Right atrium auricular region (tissue), 2 donors: ENCODE data around the gene SND1. TPM values are rescaled to one million over a fixed set of nuclear protein-coding genes. Genes with fewer than 3 reads are reported as not detected.

Experiments used
- DNase-seq: peaks from one replicate; pipeline ENCODE4 v3.0.0-alpha.2; 2019; ENCODE audit warnings: low spot score
- H3K27ac ChIP-seq, 2 donors: fragments of 200-600 bp; sonication (generic); 1 replicate in 1 of 2; 2 replicates in 1 of 2; pipeline ENCODE4 v1.5.1; 2016 to 2019
- H3K27me3 ChIP-seq, 2 donors: fragments of 200-600 bp; sonication (generic); one replicate each; pipeline versions ENCODE4 v1.5.1 to v1.6.0; 2017 to 2019
- H3K36me3 ChIP-seq: fragments of 200-600 bp; sonication (generic); one replicate; pipeline ENCODE4 v1.5.1; 2016
- H3K4me1 ChIP-seq, 2 donors: fragments of 200-600 bp; sonication (generic); one replicate each; pipeline versions ENCODE4 v1.5.1 to v1.6.0; 2017 to 2019
- H3K4me3 ChIP-seq, 2 donors: fragments of 200-600 bp; sonication (generic); 1 replicate in 1 of 2; 2 replicates in 1 of 2; pipeline ENCODE4 v1.5.1; 2017 to 2019; ENCODE audit warnings: mild to moderate bottlenecking in 1 of 2, moderate library complexity in 1 of 2
- H3K9me3 ChIP-seq, 2 donors: fragments of 200-600 bp; sonication (generic); one replicate each; pipeline ENCODE4 v1.5.1; 2019
- CTCF ChIP-seq, 2 donors: fragments of 200-600 bp; sonication (generic); IDR thresholded peaks; one replicate each; pipeline ENCODE4 v1.5.1; 2019; ENCODE audit warnings: antibody characterized with exemption in 2 of 2
- total RNA-seq, 2 donors: library from RNA; depleted of rRNA; stranded (reverse); fragments of >200 nt; gene quantifications; one replicate each; pipeline ENCODE4 v1.1.0, GENCODE V29; 2016

The SND1 gene
- total RNA-seq, 2 donors from 2014 or later, result 69.4 to 77.6 TPM

- no peaks in the 10 kb centered on the region for H3K9me3 ChIP-seq
- no peak overlapping the region for H3K4me3 ChIP-seq
- peaks cover 0 to 5% of the 10 kb centered on the region in 2 donors for H3K4me1 ChIP-seq
- no peaks in the 10 kb centered on the region for H3K27me3 ChIP-seq
- DNase-seq, result no peak
- peaks cover 41% of the 10 kb centered on the region for H3K36me3 ChIP-seq
- TF ChIP-seq CTCF (IDR thresholded peaks at IDR 0.05), result no peak
- no peak overlapping the region for H3K27ac ChIP-seq
Observed at GRCh38 chr7:127704211-127704610, 52.2 kb downstream of the SND1 start.

GRCh38 chr7:127705461-127705959 is 53.5 kb downstream of the SND1 start:
- Histone ChIP-seq H3K27ac (no peak overlapping the region), H3K4me1 (peaks cover 0 to 5% of the 10 kb centered on the region in 2 donors), H3K4me3 (no peak overlapping the region), H3K27me3 (no peaks in the 10 kb centered on the region), H3K9me3 (no peaks in the 10 kb centered on the region), H3K36me3 (peaks cover 42% of the 10 kb centered on the region)
- no peak for TF ChIP-seq CTCF (IDR thresholded peaks at IDR 0.05)
- DNase-seq, result no peak

- peaks cover 0 to 11% of the 10 kb centered on the region in 2 donors for H3K9me3 ChIP-seq
- H3K36me3 ChIP-seq, result peaks cover 43% of the 10 kb centered on the region
- no peak for TF ChIP-seq CTCF (IDR thresholded peaks at IDR 0.05)
Observed at GRCh38 chr7:127706766-127707165, 54.8 kb downstream of the SND1 start.

GRCh38 chr7:127708201-127708600 is 56.2 kb downstream of the SND1 start:
- Histone ChIP-seq H3K4me3 (no peak overlapping the region), H3K27ac (no peak overlapping the region), H3K4me1 (peaks cover 0 to 5% of the 10 kb centered on the region in 2 donors), H3K36me3 (peaks cover 29% of the 10 kb centered on the region), H3K9me3 (peaks cover 0 to 11% of the 10 kb centered on the region in 2 donors), H3K27me3 (no peaks in the 10 kb centered on the region)
- TF ChIP-seq CTCF (IDR thresholded peaks at IDR 0.05), result no peak
- DNase-seq, result no peak

More at GRCh38 chr7:127706766-127707165, 54.8 kb downstream of the SND1 start:
- H3K27me3 ChIP-seq, result no peaks in the 10 kb centered on the region
- H3K4me3 ChIP-seq, result no peak overlapping the region
- H3K4me1 ChIP-seq, result peaks cover 0 to 5% of the 10 kb centered on the region in 2 donors
- no peak overlapping the region for H3K27ac ChIP-seq
- DNase-seq, result no peak

- DNase-seq, result peak; percentile 83
- H3K4me3 ChIP-seq, result no peak overlapping the region
Observed at GRCh38 chr7:127708788-127709187, 56.8 kb downstream of the SND1 start.

More at GRCh38 chr7:127708788-127709187, 56.8 kb downstream of the SND1 start:
- H3K9me3 ChIP-seq, result peaks cover 0 to 11% of the 10 kb centered on the region in 2 donors
- H3K27me3 ChIP-seq, result no peaks in the 10 kb centered on the region
- H3K4me1 ChIP-seq, result peaks cover 0 to 5% of the 10 kb centered on the region in 2 donors
- peak; percentile 35 to 81 for TF ChIP-seq CTCF (IDR thresholded peaks at IDR 0.05)
- H3K36me3 ChIP-seq, result peaks cover 24% of the 10 kb centered on the region
- H3K27ac ChIP-seq, result no peak overlapping the region
